HL-60/S4 (cell line): Measurements from ENCODE around the gene RNU6-1.

Source experiments
- in situ Hi-C: fragments of 300-500 bp; cut with MboI; formaldehyde crosslinking; loops from 2 replicates; pipeline ENCODE4 v1.14.3; 2022; ENCODE audit warnings: low sequenced_read_pairs

Gene RNU6-1

GRCh38 chr15:67834581-67835296 lies 5.1 kb downstream of the RNU6-1 start:
- in situ Hi-C loops = loop anchor here (10.0 kb wide), 3 partner anchors 330 to 930 kb away; no protein-coding TSS in a partner anchor

GRCh38 chr15:67833710-67834511 lies 5.9 kb downstream of the RNU6-1 start:
- in situ Hi-C loops = loop anchor here (10.0 kb wide), 3 partner anchors 329 to 929 kb away; no protein-coding TSS in a partner anchor

- in situ Hi-C loops = loop anchor here (10.0 kb wide), 3 partner anchors 328 to 928 kb away; no protein-coding TSS in a partner anchor
These were observed 6.7 kb downstream of the RNU6-1 start for GRCh38 chr15:67832897-67833709.

GRCh38 chr15:67832031-67832551 lies 7.8 kb downstream of the RNU6-1 start:
- in situ Hi-C loops = loop anchor here (10.0 kb wide), 3 partner anchors 327 to 927 kb away; no protein-coding TSS in a partner anchor

GRCh38 chr15:67831363-67831762 lies 8.5 kb downstream of the RNU6-1 start:
- in situ Hi-C loops = loop anchor here (10.0 kb wide), 3 partner anchors 327 to 927 kb away; no protein-coding TSS in a partner anchor

- in situ Hi-C loops = loop anchor here (10.0 kb wide), 3 partner anchors 325 to 925 kb away; no protein-coding TSS in a partner anchor
These were observed 10.0 kb downstream of the RNU6-1 start for GRCh38 chr15:67829647-67830504.

GRCh38 chr15:67828969-67829646 lies 10.7 kb downstream of the RNU6-1 start:
- in situ Hi-C loops = no loop called here

GRCh38 chr15:67828278-67828968 lies 11.4 kb downstream of the RNU6-1 start:
- in situ Hi-C loops = no loop called here

- in situ Hi-C loops = no loop called here
These were observed 12.1 kb downstream of the RNU6-1 start for GRCh38 chr15:67827562-67828277.

- in situ Hi-C loops = no loop called here
These were observed 12.9 kb downstream of the RNU6-1 start for GRCh38 chr15:67826717-67827561.

- in situ Hi-C loops = no loop called here
These were observed 13.7 kb downstream of the RNU6-1 start for GRCh38 chr15:67825881-67826716.

- in situ Hi-C loops = no loop called here
These were observed 14.6 kb downstream of the RNU6-1 start, which contains the start of gene SKOR1 for GRCh38 chr15:67824976-67825880. SKOR1 (plus strand) TSS chr15:67825509; CDS start chr15:67825603, 94 bp downstream.

GRCh38 chr15:67824197-67824968 lies 15.5 kb downstream of the RNU6-1 start:
- in situ Hi-C loops = no loop called here
